GM20431 (cell line): ENCODE measurements around the gene PRKCG.
"Not testable (repeated sequence)": the region's sequence is repeated elsewhere in the genome, so short reads cannot be mapped to it uniquely, and the experiment has no call there.

Source experiments
- in situ Hi-C: fragments of 300-500 bp; cut with MseI, MboI; formaldehyde crosslinking; loops from one replicate; pipeline ENCODE4 v1.15.0; 2020; ENCODE audit warnings: low sequenced_read_pairs; ENCODE audit not compliant: unreplicated experiment

PRKCG gene

DNA sequence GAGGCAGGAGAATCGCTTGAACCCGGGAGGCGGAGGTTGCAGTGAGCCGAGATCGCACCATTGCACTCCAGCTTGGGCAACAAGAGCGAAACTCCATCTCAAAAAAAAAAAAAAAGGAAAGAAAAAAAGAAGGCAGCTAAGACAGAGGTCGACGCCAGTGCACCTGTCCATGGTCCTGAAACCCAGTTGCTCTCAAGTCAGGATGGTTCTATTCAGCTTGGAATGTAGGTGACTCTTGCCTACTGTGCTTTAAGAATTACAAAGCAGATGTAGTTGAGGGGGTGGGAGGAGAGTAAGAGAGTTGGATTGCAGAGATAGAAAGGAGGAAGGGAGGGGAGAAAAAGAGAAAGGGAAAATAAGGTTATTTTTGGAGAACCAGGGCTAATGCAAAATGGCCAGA is 45.7 kb downstream of the PRKCG start:
- in situ Hi-C loops: no loop called here

GRCh38 chr19:53936029-53936428 is 54.0 kb downstream of the PRKCG start:
- in situ Hi-C loops: no loop called here

- in situ Hi-C loops: no loop called here
Observed at GRCh38 chr19:53942001-53942786, 60.2 kb downstream of the PRKCG start.

GRCh38 chr19:53944416-53944815 is 62.4 kb downstream of the PRKCG start:
- in situ Hi-C loops: no loop called here

GRCh38 chr19:53944933-53945332 is 62.9 kb downstream of the PRKCG start:
- in situ Hi-C loops: no loop called here

GRCh38 chr19:53945441-53945840 is 63.4 kb downstream of the PRKCG start:
- in situ Hi-C loops: no loop called here

- in situ Hi-C loops: no loop called here
Observed at GRCh38 chr19:53945998-53946397, 64.0 kb downstream of the PRKCG start.

GRCh38 chr19:53947624-53948023 is 65.6 kb downstream of the PRKCG start:
- in situ Hi-C loops: no loop called here

- in situ Hi-C loops: not testable (repeated sequence)
Observed at GRCh38 chr19:53948611-53949010, 66.6 kb downstream of the PRKCG start.

DNA sequence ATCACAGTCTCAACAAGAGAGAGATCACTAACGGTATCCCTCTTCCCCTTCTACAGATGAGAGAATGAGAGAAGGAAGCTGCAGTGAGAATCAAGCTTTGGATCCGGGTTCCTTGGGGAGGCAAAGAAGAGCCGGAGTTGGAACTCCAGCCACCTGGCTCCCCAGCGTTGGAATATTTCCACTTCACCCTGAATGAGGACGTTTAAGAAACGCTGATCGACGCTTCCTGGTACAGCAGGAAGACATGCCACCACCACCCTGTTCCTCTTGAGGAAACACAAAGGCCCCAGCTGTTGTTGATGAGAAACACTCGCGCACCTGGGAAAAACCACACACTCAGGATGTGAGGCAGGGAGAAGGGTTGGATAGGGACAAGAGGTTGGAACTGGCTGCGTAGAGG is 69.4 kb downstream of the PRKCG start:
- in situ Hi-C loops: no loop called here

DNA sequence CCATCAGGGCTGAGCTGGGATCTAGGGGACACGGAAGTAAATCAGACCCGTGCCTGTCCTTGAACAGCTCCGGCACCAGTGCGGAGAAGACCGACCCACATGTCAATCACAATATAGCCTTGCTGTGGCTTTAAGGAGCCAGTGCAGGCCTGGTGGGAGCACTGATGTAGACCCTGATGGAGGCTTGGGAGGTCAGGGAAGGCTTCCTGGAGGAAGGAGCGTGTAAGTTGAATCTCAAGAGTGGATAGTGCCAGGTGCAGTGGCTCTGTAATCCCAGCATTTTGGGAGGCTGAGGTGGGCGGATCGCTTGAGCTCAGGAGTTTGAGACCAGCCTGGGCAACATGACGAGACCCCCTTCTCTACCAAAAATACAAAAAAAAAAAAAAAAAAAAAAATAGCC is 70.0 kb downstream of the PRKCG start:
- in situ Hi-C loops: no loop called here

DNA sequence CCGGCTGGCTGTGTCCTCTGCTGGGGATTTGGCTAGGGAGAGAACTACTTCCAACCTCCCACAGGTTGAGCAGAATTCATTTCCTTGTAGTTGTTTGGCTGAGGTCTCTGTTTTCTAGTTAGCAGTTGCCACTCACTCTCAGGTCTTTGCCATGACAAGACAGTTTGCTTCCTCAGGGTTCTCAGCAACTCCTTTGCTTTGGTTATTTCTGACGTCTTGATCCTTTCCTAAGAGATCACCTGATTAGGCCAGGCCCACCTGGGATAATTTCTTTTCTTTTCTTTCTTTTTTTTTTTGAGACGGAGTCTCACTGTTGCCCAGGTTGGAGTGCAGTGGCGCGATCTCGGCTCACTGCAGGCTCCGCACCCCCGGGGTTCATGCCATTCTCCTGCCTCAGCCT is 71.4 kb downstream of the PRKCG start:
- in situ Hi-C loops: no loop called here
